GM12892 (cell line): Measurements from ENCODE around the gene AP1G2.

Experiments used
- POLR2A ChIP-seq: IDR thresholded peaks from 2 replicates; pipeline ENCODE4 v1.6.1; 2011; ENCODE audit warnings: low read depth, low read length, control low read depth
- POLR2AphosphoS5 ChIP-seq: IDR thresholded peaks from 2 replicates; pipeline ENCODE4 v1.6.1; 2011; ENCODE audit warnings: low read depth, low read length, control low read depth
- TAF1 ChIP-seq: IDR thresholded peaks from 2 replicates; pipeline ENCODE4 v1.6.1; 2011; ENCODE audit warnings: low read depth, mild to moderate bottlenecking, control low read depth, low read length, borderline replicate concordance

- no peak for TF ChIP-seq POLR2A
- no peak for TF ChIP-seq TAF1
- no peak for TF ChIP-seq POLR2AphosphoS5
These were observed 12.1 kb upstream of the AP1G2 start for GRCh38 chr14:23579739-23580138.
